NCI-H1694 (cell line): ENCODE data around the gene KRT79.

Experiments
- DNase-seq: peaks from one replicate; lab custom pipeline; 2025; lab: John Stamatoyannopoulos, UW

The KRT79 gene

GRCh38 chr12:52771505-52771904 is 62.6 kb downstream of the KRT79 start:
- DNase-seq: no peak
